OCI-LY7 (cell line): ENCODE results near the gene NUDT13.

ENCODE experiments used
- EZH2phosphoT487 ChIP-seq: fragments of 200-600 bp; sonication (generic); IDR thresholded peaks from 2 replicates; pipeline ENCODE4 v1.6.1; 2018; ENCODE audit warnings: low read depth, borderline replicate concordance, mild to moderate bottlenecking, mixed run types, antibody characterized with exemption, low read length, moderate library complexity, mixed read lengths
- TF ChIP-seq, protein P1 (sequence below): fragments of 200-600 bp; sonication (generic); conservative IDR thresholded peaks from 2 replicates; pipeline ENCODE4 v1.5.1; 2014; ENCODE audit warnings: mild to moderate bottlenecking, antibody characterized with exemption, low read length, moderate library complexity, mixed read lengths

DNA sequence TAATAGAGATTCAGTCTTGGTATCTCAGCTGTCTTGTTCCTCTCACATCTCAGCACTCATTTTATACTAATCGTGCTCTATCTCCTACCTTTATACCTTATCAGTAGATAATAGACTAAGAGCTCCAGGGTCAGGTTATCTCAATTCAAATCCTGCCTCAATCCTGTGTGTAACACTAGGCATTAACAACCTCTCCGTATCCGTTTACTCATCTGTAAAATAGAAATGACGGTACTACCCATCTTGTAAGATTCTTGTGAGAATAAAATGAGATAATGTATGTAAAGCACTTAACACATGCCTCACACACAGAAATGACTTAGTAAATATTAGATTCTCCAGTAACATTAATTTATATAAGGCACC, 13.0 kb upstream of the NUDT13 start:
- TF ChIP-seq, protein P1, sequence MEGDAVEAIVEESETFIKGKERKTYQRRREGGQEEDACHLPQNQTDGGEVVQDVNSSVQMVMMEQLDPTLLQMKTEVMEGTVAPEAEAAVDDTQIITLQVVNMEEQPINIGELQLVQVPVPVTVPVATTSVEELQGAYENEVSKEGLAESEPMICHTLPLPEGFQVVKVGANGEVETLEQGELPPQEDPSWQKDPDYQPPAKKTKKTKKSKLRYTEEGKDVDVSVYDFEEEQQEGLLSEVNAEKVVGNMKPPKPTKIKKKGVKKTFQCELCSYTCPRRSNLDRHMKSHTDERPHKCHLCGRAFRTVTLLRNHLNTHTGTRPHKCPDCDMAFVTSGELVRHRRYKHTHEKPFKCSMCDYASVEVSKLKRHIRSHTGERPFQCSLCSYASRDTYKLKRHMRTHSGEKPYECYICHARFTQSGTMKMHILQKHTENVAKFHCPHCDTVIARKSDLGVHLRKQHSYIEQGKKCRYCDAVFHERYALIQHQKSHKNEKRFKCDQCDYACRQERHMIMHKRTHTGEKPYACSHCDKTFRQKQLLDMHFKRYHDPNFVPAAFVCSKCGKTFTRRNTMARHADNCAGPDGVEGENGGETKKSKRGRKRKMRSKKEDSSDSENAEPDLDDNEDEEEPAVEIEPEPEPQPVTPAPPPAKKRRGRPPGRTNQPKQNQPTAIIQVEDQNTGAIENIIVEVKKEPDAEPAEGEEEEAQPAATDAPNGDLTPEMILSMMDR, result no peak
- no peak for TF ChIP-seq EZH2phosphoT487
